M059J (cell line): ENCODE results near the gene METTL9. TPM values are rescaled to one million over a fixed set of nuclear protein-coding genes. Genes with fewer than 3 reads are reported as not detected.
"Not testable (repeated sequence)": the region's sequence is repeated elsewhere in the genome, so short reads cannot be mapped to it uniquely, and the experiment has no call there.

Experiments
- DNase-seq: peaks from one replicate; pipeline ENCODE4 v3.0.0-alpha.2; 2012; ENCODE audit warnings: low read depth
- total RNA-seq: library from RNA; depleted of rRNA; stranded (reverse); fragments of >200 nt; shearing (Covaris generic); gene quantifications from 2 replicates; pipeline ENCODE4 v1.2.3, GENCODE V29; 2014

The METTL9 gene
- total RNA-seq, 1 experiment from 2014 or later, result 212 TPM

DNA sequence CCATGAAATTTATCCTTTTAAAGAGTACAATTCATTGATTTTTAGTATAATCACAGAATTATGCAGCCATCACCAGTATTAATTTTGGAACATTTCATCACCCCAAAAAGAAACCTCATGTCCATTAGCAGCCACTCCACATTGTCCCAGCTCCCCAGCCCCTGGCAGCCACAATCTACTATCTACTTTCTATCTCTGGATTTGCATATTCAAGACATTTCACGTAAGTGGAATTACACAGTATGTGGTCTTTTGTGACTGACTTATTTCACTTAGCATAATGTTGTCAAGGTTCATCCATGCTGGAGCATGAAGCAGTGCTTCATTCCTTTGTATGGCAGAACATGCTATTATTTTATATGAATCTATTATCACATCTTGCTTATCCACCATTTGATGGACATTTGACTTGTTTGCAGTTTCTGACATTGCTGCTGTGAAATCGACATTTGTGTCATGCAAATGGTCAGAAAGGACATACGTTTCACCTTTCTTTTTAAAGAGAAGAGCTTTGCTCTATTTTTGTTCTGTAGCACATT is 10.7 kb downstream of the METTL9 start:
- no peak for DNase-seq

GRCh38 chr16:21610766-21611165 is 11.4 kb downstream of the METTL9 start:
- no peak for DNase-seq

DNA sequence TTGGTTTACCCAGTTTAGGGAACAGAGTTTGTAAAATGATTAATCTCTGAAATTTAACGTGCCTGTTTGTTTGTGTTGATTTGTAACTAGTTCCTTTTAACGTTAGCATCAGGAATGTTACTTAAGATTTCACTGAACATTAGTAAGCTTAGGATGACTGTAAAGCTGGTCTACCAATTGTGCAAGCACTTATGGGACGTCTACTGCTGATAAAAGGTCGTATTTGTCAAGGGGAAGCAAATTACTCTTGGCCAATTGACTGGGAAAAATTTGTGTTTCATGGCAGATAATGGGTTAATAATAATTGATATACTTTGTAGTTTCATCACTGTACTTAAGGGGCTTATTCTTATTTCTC is 11.8 kb downstream of the METTL9 start:
- no peak for DNase-seq

DNA sequence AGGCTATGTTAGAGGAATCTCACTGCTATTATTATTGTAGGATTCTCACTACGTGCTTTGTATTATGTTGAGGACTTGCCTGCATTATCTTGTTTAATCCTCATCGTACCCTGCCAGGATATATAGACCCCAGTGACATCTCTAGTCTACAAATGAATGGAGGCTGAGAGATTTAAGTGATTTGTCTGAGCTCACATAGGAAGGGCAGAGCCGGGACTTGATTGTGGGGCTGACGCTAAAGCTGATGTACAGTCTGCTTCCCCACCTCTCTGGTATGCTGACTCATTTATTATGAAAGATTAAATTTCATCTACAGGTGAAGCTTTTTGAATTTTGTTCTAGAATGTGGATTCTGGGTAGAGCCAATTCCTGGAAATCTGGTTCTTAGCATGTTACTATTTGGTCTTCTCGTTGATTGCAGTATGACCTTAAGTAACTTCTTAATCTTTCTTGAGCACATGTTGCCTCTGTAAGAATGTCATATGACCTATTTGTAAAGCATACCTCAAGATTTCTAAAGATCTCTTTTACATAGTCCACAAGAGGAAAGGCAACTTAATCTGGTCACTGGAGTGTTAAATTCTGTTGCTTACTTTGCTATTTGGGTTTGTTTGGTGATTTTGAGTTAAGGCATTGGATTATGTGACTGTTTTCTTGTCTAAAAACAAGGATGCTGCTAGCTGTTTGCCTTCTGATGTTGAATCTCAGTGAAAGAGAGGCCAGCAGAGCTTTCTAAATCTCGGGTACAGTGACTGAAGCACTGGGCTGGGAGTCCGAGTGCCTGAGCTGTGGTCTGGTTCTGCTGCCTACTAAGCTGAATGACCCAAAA is 12.4 kb downstream of the METTL9 start:
- DNase-seq, result no peak

GRCh38 chr16:21613361-21613760 is 14.0 kb downstream of the METTL9 start:
- peak; percentile 57 for DNase-seq

- no peak for DNase-seq
Observed at GRCh38 chr16:21613781-21614180, 14.4 kb downstream of the METTL9 start.

- DNase-seq, result no peak
Observed at GRCh38 chr16:21614896-21615295, 15.5 kb downstream of the METTL9 start.

GRCh38 chr16:21617607-21618006 is 18.2 kb downstream of the METTL9 start:
- DNase-seq, result peak; percentile 25

DNA sequence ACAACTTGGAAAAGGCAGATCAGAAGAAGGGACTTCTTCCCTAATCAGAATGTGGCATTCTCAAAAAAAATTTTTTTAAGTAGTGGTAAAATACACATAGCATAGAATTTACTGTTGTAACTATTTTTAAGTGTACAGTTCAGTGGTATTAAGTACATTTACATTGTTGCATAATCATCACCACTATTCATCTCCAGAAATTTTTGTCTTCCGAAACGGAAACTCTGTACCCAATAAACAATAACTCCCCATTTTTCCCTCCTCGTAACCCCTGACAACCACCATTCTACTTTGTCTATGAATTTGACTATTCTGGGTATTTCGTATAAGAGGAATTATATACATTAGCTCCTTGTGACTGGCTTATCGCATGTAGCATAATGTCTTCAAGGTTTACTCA is 18.9 kb downstream of the METTL9 start:
- DNase-seq, result no peak

DNA sequence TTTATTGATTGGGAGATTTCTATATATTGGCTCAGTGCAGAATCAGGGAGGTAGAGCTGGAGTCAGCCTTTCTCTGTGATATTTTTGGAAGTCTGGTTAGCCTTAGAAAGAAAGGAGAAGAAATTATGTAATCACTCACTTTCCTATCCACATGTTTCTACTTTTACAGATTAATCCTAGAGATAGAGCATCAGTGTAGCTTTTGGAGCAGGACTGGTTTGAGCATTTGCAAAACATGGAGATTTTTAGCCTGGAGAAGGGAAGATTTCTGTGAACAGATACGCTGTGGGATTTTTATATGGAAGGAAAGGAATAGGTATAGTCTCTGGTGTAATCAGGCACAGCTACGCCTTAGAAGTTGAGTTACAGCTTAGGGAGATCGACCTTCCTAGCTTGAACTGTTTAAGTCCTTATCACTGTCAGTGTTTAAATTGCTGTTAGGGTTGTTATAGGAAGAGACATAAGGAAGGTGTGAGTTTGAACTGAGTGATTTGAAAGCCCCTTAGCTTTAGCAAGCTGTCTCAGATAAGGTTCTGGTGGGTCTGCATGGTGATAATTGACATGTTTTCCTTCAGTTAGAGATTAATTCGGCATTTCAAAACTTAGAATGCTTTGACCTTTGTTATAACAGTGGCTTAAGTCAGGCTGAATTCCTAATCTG is 20.5 kb downstream of the METTL9 start:
- no peak for DNase-seq

- no peak for DNase-seq
Observed at GRCh38 chr16:21620592-21620991, 21.2 kb downstream of the METTL9 start.

GRCh38 chr16:21622545-21622944 is 23.2 kb downstream of the METTL9 start:
- DNase-seq, result no peak

GRCh38 chr16:21625026-21625425 is 25.6 kb downstream of the METTL9 start:
- no peak for DNase-seq

- peak; percentile 93 for DNase-seq
Observed at GRCh38 chr16:21626659-21627277, 27.4 kb downstream of the METTL9 start.

GRCh38 chr16:21628121-21628726 is 28.8 kb downstream of the METTL9 start:
- no peak for DNase-seq

GRCh38 chr16:21628772-21629171 is 29.4 kb downstream of the METTL9 start:
- DNase-seq, result peak; percentile 86

DNA sequence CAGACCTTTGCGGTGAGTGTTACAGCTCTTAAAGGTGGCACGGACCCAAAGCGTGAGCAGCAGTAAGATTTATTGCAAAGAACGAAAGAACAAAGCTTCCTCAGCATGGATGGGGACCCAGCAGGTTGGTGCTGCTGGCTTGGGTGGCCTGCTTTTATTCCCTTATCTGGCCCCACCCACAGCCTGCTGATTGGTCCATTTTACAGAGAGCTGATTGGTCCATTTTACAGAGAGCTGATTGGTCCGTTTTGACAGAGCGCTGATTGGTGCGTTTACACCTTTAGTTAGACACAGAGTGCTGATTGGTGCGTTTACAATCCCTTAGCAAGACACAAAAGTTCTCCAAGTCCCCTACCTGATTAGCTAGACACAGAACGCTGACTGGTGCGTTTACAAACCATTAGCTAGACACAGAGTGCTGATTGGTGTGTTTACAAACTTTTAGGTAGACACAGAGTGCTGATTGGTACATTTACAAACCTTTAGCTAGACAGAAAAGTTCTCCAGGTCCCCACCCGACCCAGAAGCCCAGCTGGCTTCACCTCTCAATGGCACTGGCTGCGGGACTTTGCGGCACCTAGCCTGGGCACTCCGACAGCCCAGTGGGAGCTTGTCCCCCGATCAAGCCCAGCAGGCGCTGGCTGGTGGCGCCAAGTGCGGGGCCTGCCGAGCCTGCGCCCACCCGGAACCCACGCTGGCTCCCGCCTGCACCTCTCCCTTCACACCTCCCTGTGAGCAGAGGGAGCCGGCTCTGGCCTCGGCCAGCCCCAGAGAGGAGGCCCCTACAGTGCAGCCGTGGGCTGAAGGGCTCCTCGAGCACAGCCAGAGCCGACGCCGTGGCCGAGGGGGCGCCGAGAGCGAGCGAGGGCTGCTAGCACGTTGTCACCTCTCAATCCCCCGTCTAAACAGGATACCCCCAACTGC is 30.5 kb downstream of the METTL9 start:
- not testable (repeated sequence) for DNase-seq

- not testable (repeated sequence) for DNase-seq
Observed at GRCh38 chr16:21630866-21631265, 31.5 kb downstream of the METTL9 start.

GRCh38 chr16:21631376-21631775 is 32.0 kb downstream of the METTL9 start:
- not testable (repeated sequence) for DNase-seq

DNA sequence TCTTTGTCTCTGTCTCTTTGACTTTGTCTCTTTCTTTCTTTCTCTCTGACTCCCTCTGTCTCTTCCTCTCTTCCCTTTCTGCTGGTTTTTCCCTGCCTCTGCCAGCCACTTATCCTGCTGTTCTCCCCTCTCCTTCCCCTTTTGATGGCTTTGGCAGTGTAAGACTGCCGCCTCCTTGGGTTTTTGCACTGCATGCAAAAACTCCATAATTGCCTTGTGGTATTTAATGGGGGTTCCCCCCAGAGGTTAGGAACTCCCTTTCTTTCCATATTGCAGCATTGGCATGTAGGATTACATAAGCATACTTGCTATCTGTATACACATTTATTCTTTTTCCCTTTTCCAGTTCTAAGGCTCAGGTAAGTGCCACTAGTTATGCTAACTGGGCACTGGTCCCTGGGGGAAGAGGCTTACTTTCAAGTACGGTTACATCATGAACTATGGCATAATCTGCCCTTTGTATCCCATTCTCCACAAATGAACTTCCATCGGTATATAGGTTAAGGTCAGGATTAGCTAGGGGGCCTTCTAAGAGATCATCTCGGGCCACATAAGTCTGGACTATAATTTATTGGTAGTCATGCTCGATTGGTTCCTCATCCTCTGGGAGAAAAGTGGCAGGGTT is 32.7 kb downstream of the METTL9 start:
- DNase-seq, result not testable (repeated sequence)

DNA sequence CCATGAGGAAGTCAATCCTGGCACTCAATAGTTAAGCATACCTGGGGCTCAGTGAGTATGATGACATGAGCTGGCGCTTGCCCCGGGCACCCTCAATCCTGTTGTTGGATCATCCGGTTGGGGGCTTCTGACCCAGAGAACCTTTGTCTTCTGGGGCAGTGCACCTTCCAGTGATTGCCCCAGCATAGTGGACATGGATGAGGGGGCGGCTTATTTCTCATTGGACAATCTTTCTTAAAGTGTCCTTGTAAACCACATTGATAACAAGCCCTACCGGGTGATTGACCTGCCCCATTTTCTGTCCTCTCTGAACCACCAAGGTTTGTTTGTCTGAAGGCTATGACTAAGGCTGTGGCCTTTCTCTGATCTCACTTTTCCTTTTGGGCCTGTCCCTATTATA is 34.8 kb downstream of the METTL9 start:
- peak; percentile 51 for DNase-seq
